ENCODE measurements around the gene SPATA12. TPM values are rescaled to one million over a fixed set of nuclear protein-coding genes. Genes with fewer than 3 reads are reported as not detected.

SPATA12 gene
- total RNA-seq, 1 donor = not detected

DNA sequence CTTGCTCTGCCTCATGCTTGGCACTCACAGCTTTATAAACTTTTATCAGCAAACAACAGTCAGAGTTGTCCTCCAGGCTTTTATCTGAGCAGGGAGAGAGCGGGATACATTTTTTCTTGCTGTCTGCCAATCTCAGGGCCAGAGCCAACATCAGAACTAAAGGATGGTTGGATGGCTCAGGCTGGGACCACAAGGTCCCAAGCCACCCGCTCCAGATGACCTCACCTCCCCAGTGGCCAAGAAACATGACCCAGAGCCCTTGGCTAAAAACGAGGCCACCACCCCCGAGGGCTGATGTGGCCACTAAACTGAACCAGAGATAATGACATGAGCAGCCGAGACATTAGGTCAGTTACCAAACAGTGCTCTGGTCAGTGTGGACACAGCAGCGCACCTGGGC is 18.8 kb upstream of the SPATA12 start:
- TF ChIP-seq, protein P1, sequence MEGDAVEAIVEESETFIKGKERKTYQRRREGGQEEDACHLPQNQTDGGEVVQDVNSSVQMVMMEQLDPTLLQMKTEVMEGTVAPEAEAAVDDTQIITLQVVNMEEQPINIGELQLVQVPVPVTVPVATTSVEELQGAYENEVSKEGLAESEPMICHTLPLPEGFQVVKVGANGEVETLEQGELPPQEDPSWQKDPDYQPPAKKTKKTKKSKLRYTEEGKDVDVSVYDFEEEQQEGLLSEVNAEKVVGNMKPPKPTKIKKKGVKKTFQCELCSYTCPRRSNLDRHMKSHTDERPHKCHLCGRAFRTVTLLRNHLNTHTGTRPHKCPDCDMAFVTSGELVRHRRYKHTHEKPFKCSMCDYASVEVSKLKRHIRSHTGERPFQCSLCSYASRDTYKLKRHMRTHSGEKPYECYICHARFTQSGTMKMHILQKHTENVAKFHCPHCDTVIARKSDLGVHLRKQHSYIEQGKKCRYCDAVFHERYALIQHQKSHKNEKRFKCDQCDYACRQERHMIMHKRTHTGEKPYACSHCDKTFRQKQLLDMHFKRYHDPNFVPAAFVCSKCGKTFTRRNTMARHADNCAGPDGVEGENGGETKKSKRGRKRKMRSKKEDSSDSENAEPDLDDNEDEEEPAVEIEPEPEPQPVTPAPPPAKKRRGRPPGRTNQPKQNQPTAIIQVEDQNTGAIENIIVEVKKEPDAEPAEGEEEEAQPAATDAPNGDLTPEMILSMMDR (IDR thresholded peaks at IDR 0.05; ENCODE audit: extremely low read depth, low read depth, low read length) = no peak
- DNase-seq (ENCODE audit: insufficient read length, low spot score, missing footprints) = no peak
- H3K4me3 ChIP-seq (ENCODE audit: insufficient read depth, low read length) = no peak overlapping the region

DNA sequence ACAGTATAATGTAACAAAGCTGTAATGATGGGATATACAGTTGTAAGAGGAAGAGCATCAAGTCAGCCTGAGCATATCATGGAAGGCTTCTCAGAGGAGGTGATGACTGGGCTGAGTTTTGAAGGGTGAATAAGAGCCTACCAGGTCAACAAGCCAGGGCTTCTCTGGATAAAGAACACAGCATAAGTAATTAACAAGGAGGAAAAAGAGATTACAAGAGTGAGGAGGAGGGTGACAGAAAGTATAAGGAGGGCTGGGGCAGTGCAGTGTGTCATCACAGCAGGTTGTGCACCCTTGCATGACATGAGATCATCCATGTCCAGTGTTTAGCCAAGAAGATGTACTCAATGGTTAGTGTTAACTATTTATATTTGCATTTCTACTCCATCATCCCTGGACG is 16.9 kb upstream of the SPATA12 start:
- H3K4me2 ChIP-seq (ENCODE audit: insufficient read depth, low read length) = no peak overlapping the region
- H4K20me1 ChIP-seq (ENCODE audit: insufficient read depth, low read length) = no peaks in the 10 kb centered on the region
- H3K9me3 ChIP-seq (ENCODE audit: low read depth, low read length) = no peaks in the 10 kb centered on the region
- H3K4me3 ChIP-seq (ENCODE audit: insufficient read depth, low read length) = no peak overlapping the region
- no peaks in the 10 kb centered on the region for H3K36me3 ChIP-seq (ENCODE audit: insufficient read depth, low read length)
- no peaks in the 10 kb centered on the region for H3K79me2 ChIP-seq (ENCODE audit: insufficient read depth, low read length)
- TF ChIP-seq, protein P1 (IDR thresholded peaks at IDR 0.05; ENCODE audit: extremely low read depth, low read depth, low read length) = no peak
- H2AFZ ChIP-seq (ENCODE audit: low read length) = no peak overlapping the region
- peaks cover 9% of the 10 kb centered on the region for H3K27me3 ChIP-seq (ENCODE audit: insufficient read depth, low read length)
- H3K27ac ChIP-seq (ENCODE audit: low read depth, low read length) = no peak overlapping the region
- H3K4me1 ChIP-seq (ENCODE audit: insufficient read depth, low read length) = no peaks in the 10 kb centered on the region
- no peak for DNase-seq (ENCODE audit: insufficient read length, low spot score, missing footprints)

More for the DNA sequence above, 18.8 kb upstream of the SPATA12 start:
- no peaks in the 10 kb centered on the region for H3K9me3 ChIP-seq (ENCODE audit: low read depth, low read length)
- no peak overlapping the region for H3K27ac ChIP-seq (ENCODE audit: low read depth, low read length)
- peaks cover 9% of the 10 kb centered on the region for H3K27me3 ChIP-seq (ENCODE audit: insufficient read depth, low read length)
- H3K4me2 ChIP-seq (ENCODE audit: insufficient read depth, low read length) = no peak overlapping the region
- no peaks in the 10 kb centered on the region for H3K79me2 ChIP-seq (ENCODE audit: insufficient read depth, low read length)
- H3K36me3 ChIP-seq (ENCODE audit: insufficient read depth, low read length) = no peaks in the 10 kb centered on the region
- H4K20me1 ChIP-seq (ENCODE audit: insufficient read depth, low read length) = no peaks in the 10 kb centered on the region
- H3K4me1 ChIP-seq (ENCODE audit: insufficient read depth, low read length) = no peaks in the 10 kb centered on the region
- no peak overlapping the region for H2AFZ ChIP-seq (ENCODE audit: low read length)

DNA sequence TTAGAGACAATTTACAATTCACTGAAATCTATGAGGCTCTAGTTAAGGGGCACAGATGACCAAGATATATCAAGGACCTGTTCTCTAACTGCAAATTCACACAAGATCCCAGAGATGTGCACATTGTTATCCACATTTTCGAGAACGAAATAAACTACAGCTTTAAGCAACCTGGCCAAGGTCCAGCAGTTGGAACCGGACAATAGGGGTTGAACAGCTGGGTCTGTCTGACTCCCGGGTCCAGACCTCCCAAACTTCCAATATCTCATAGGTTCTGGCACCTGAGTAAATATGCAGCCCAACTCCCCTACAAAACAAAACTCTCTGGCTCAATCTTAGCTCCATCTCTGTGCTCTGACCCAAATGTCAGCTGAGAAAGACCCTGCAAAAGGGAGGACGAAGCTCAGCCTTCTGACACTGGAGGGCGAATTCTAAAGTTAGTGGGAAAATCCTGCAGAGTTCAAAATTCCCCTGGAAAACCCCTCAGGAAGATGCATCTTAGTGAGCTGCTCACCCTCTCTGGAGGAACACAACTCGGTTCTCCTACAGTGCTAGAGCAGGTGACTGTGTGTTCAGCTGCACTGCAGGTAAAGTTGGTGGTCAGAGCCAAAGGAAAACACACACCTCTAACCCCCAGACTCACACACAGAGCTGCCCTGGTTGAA is 14.2 kb upstream of the SPATA12 start:
- Histone ChIP-seq H3K4me2 (ENCODE audit: insufficient read depth, low read length) (no peak overlapping the region), H3K4me3 (ENCODE audit: insufficient read depth, low read length) (no peak overlapping the region), H4K20me1 (ENCODE audit: insufficient read depth, low read length) (no peaks in the 10 kb centered on the region), H3K9me3 (ENCODE audit: low read depth, low read length) (no peaks in the 10 kb centered on the region), H3K27me3 (ENCODE audit: insufficient read depth, low read length) (peaks cover 7% of the 10 kb centered on the region), H2AFZ (ENCODE audit: low read length) (no peak overlapping the region), H3K4me1 (ENCODE audit: insufficient read depth, low read length) (no peaks in the 10 kb centered on the region), H3K27ac (ENCODE audit: low read depth, low read length) (no peak overlapping the region), H3K79me2 (ENCODE audit: insufficient read depth, low read length) (no peaks in the 10 kb centered on the region), H3K36me3 (ENCODE audit: insufficient read depth, low read length) (no peaks in the 10 kb centered on the region)
- DNase-seq (ENCODE audit: insufficient read length, low spot score, missing footprints) = no peak
- TF ChIP-seq, protein P1 (IDR thresholded peaks at IDR 0.05; ENCODE audit: extremely low read depth, low read depth, low read length) = no peak

- Histone ChIP-seq H2AFZ (ENCODE audit: low read length) (no peak overlapping the region), H3K36me3 (ENCODE audit: insufficient read depth, low read length) (no peaks in the 10 kb centered on the region), H3K4me2 (ENCODE audit: insufficient read depth, low read length) (no peak overlapping the region), H3K27me3 (ENCODE audit: insufficient read depth, low read length) (peaks cover 7% of the 10 kb centered on the region), H3K4me1 (ENCODE audit: insufficient read depth, low read length) (no peaks in the 10 kb centered on the region), H4K20me1 (ENCODE audit: insufficient read depth, low read length) (no peaks in the 10 kb centered on the region), H3K79me2 (ENCODE audit: insufficient read depth, low read length) (no peaks in the 10 kb centered on the region), H3K27ac (ENCODE audit: low read depth, low read length) (no peak overlapping the region), H3K4me3 (ENCODE audit: insufficient read depth, low read length) (no peak overlapping the region), H3K9me3 (ENCODE audit: low read depth, low read length) (no peaks in the 10 kb centered on the region)
- TF ChIP-seq, protein P1 (IDR thresholded peaks at IDR 0.05; ENCODE audit: extremely low read depth, low read depth, low read length) = no peak
- DNase-seq (ENCODE audit: insufficient read length, low spot score, missing footprints) = no peak
Measured at GRCh38 chr3:57048052-57048671, 12.3 kb upstream of the SPATA12 start.

All from osteoblast (primary cell).